HEK293 (cell line): ENCODE data around the gene ABCB10.
A peak's percentile ranks its signal among the peaks of the same experiment; 100 is the strongest.

Experiments used
- CTCF ChIA-PET: fragments of 350-600 bp; formaldehyde crosslinking; extraction: SDS; loops from one replicate; lab custom pipeline; 2021; ENCODE audit warnings: antibody characterized with exemption; lab: Yijun Ruan, JAX
- POLR2A ChIA-PET: fragments of 300-600 bp; formaldehyde crosslinking; extraction: SDS; loops from one replicate; lab custom pipeline; 2020; ENCODE audit warnings: antibody characterized with exemption, inconsistent platforms; lab: Yijun Ruan, JAX
- H3K27ac ChIP-seq: fragments of 200-500 bp; sonication (Bioruptor generic); 2 replicates; pipeline ENCODE4 v1.5.1; 2014; ENCODE audit warnings: low read depth, low read length, control low read depth, inconsistent platforms; ENCODE audit errors: extremely low read depth
- H3K36me3 ChIP-seq, 2 experiments: fragments of 200-500 bp in 1 of 2; sonication (Bioruptor generic) in 1 of 2; 1 replicate in 1 of 2; 2 replicates in 1 of 2; pipeline ENCODE4 v1.5.1; 2014 to 2017; ENCODE audit warnings: inconsistent platforms in 2 of 2, low read length in 2 of 2; ENCODE audit not compliant: control insufficient read depth in 2 of 2, insufficient read depth in 1 of 2
- H3K4me1 ChIP-seq: fragments of 200-500 bp; sonication (Bioruptor generic); 2 replicates; pipeline ENCODE4 v1.5.1; 2014; ENCODE audit warnings: mild to moderate bottlenecking, low read length, inconsistent platforms; ENCODE audit not compliant: control insufficient read depth, insufficient read depth
- H3K4me3 ChIP-seq: 2 replicates; pipeline ENCODE4 v1.5.1; 2011; ENCODE audit warnings: low read depth, mild to moderate bottlenecking, control low read depth, low read length, moderate library complexity
- H3K9me3 ChIP-seq: fragments of 200-500 bp; sonication (Bioruptor generic); 2 replicates; pipeline ENCODE4 v1.5.1; 2014; ENCODE audit warnings: low read depth, low read length, inconsistent platforms; ENCODE audit not compliant: control insufficient read depth, insufficient read depth
- KLF1 ChIP-seq: fragments of 450-650 bp; formaldehyde crosslinking; IDR thresholded peaks from 2 replicates; pipeline ENCODE4 v1.5.1; 2016; ENCODE audit warnings: missing biosample characterization, missing genetic modification characterization
- KLF9 ChIP-seq: fragments of 450-650 bp; formaldehyde crosslinking; IDR thresholded peaks from 2 replicates; pipeline ENCODE4 v1.5.1; 2016; ENCODE audit warnings: missing biosample characterization, missing genetic modification characterization, low read depth
- PRDM1 ChIP-seq: fragments of 450-650 bp; formaldehyde crosslinking; IDR thresholded peaks from 2 replicates; pipeline ENCODE4; 2016; ENCODE audit warnings: missing biosample characterization, missing genetic modification characterization
- SP3 ChIP-seq: fragments of 450-650 bp; formaldehyde crosslinking; IDR thresholded peaks from 2 replicates; pipeline ENCODE4 v1.5.1; 2016; ENCODE audit warnings: missing biosample characterization, missing genetic modification characterization
- ZBTB1 ChIP-seq: fragments of 450-650 bp; formaldehyde crosslinking; IDR thresholded peaks from 2 replicates; pipeline ENCODE4 v1.5.1; 2016; ENCODE audit warnings: missing biosample characterization, missing genetic modification characterization
- ZFP69B ChIP-seq: fragments of 450-650 bp; formaldehyde crosslinking; IDR thresholded peaks from 2 replicates; pipeline ENCODE4 v1.5.1; 2016; ENCODE audit warnings: missing biosample characterization, missing genetic modification characterization
- ZNF138 ChIP-seq: fragments of 450-650 bp; formaldehyde crosslinking; IDR thresholded peaks from 2 replicates; pipeline ENCODE4 v1.5.1; 2016; ENCODE audit warnings: missing biosample characterization, missing genetic modification characterization, borderline replicate concordance
- ZNF404 ChIP-seq: fragments of 450-650 bp; formaldehyde crosslinking; IDR thresholded peaks from 2 replicates; pipeline ENCODE4 v1.5.1; 2017; ENCODE audit warnings: missing biosample characterization, missing genetic modification characterization
- ZNF530 ChIP-seq: fragments of 450-650 bp; formaldehyde crosslinking; IDR thresholded peaks from 2 replicates; pipeline ENCODE4 v1.5.1; 2016; ENCODE audit warnings: low read depth, missing biosample characterization, missing genetic modification characterization
- ZNF571 ChIP-seq: fragments of 450-650 bp; formaldehyde crosslinking; IDR thresholded peaks from 2 replicates; pipeline ENCODE4 v1.5.0; 2017; ENCODE audit warnings: missing biosample characterization, missing genetic modification characterization
- ZNF660 ChIP-seq: fragments of 450-650 bp; IDR thresholded peaks from 2 replicates; pipeline ENCODE4 v1.5.1; 2018; ENCODE audit warnings: missing biosample characterization, mild to moderate bottlenecking, missing genetic modification characterization
- ZNF747 ChIP-seq: fragments of 450-650 bp; formaldehyde crosslinking; IDR thresholded peaks from 2 replicates; pipeline ENCODE4 v1.5.1; 2016; ENCODE audit warnings: missing biosample characterization, missing genetic modification characterization
- ZNF837 ChIP-seq: fragments of 450-650 bp; formaldehyde crosslinking; IDR thresholded peaks from 2 replicates; pipeline ENCODE4 v1.5.1; 2016; ENCODE audit warnings: missing biosample characterization, missing genetic modification characterization
- TF ChIP-seq, protein P1 (sequence below): fragments of 450-650 bp; IDR thresholded peaks from 2 replicates; pipeline ENCODE4 v1.5.1; 2018; ENCODE audit warnings: missing biosample characterization, missing genetic modification characterization
- TF ChIP-seq, protein P2 (sequence below): fragments of 450-650 bp; formaldehyde crosslinking; IDR thresholded peaks from 2 replicates; pipeline ENCODE4 v1.5.1; 2016; ENCODE audit warnings: missing biosample characterization, missing genetic modification characterization, low read depth
- TF ChIP-seq, protein P3 (sequence below): fragments of 450-650 bp; formaldehyde crosslinking; IDR thresholded peaks from 2 replicates; pipeline ENCODE4 v1.5.1; 2017; ENCODE audit warnings: missing biosample characterization, missing genetic modification characterization
- TF ChIP-seq, protein P4 (sequence below): fragments of 450-650 bp; formaldehyde crosslinking; IDR thresholded peaks from 2 replicates; pipeline ENCODE4 v1.5.1; 2017; ENCODE audit warnings: missing biosample characterization, missing genetic modification characterization
- TF ChIP-seq, protein P5 (sequence below): sonication (generic); formaldehyde crosslinking; IDR thresholded peaks from 2 replicates; pipeline ENCODE4 v1.8.1; 2022; ENCODE audit warnings: mild to moderate bottlenecking, moderate library complexity, missing genetic modification reagents

Gene ABCB10

DNA sequence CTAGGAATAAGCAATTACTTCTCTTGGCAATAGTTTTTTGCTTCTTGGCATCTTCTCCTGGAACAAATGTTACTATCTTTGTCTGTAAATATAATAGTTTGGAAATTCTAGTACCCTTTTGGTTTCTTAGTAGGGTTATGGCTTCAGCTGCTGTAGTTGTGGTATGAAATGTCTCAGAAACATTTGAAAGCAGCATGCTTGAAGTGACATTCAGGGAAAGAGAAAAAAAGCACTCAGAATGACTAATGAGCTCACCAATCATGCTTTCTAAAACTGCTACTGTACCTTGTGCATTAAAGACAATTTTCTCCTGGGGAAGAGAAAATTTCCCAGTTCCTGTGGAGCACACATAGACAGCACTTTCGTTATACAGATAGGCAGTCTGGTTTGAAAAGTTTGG lies 71.3 kb downstream of the ABCB10 start:
- ChIA-PET CTCF (interaction anchor here (0.6 to 1.2 kb wide), 2 partner anchors 11 to 46 kb away, joined by 3 read pairs; no protein-coding TSS in a partner anchor), POLR2A (interaction anchor here (1.1 kb wide), 1 partner anchor 19 kb away, joined by 3 read pairs; no protein-coding TSS in a partner anchor)
- no peaks in the 10 kb centered on the region for H3K4me1 ChIP-seq
- no peak overlapping the region for H3K27ac ChIP-seq
- H3K36me3 ChIP-seq: peaks cover 91 to 93% of the 10 kb centered on the region in 2 experiments
- H3K4me3 ChIP-seq: no peak overlapping the region
- no peak for TF ChIP-seq ZNF660 (tag by site-specific recombination)
- no peak for TF ChIP-seq ZFP69B
- peak; percentile 82 for TF ChIP-seq PRDM1 (tag by site-specific recombination)
- TF ChIP-seq ZNF404: no peak
- TF ChIP-seq KLF1 (tag by site-specific recombination): no peak
- TF ChIP-seq ZNF747 (tag by site-specific recombination): no peak
- TF ChIP-seq, protein P1, sequence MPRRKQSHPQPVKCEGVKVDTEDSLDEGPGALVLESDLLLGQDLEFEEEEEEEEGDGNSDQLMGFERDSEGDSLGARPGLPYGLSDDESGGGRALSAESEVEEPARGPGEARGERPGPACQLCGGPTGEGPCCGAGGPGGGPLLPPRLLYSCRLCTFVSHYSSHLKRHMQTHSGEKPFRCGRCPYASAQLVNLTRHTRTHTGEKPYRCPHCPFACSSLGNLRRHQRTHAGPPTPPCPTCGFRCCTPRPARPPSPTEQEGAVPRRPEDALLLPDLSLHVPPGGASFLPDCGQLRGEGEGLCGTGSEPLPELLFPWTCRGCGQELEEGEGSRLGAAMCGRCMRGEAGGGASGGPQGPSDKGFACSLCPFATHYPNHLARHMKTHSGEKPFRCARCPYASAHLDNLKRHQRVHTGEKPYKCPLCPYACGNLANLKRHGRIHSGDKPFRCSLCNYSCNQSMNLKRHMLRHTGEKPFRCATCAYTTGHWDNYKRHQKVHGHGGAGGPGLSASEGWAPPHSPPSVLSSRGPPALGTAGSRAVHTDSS (tag by site-specific recombination): no peak
- no peak for TF ChIP-seq SP3 (tag by site-specific recombination)
- H3K9me3 ChIP-seq: no peaks in the 10 kb centered on the region

DNA sequence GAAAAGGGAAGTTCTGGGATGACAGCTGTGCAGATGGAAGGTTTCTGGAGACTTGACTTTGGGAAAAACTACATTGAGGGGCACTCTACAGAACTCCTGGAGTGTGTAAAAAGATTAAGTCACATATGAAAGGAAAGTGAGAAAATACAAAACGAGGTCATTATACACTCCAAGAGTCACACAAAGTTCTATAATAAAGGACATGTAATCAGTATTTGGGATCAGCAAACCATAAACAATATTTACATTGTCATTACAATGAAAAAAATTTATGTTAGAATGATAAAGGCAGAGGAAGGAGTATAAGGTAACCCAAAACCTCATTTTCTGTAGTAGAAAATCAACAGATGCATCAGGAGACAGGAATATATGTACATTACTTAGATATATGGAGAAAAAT lies 73.2 kb downstream of the ABCB10 start:
- ChIA-PET CTCF (interaction anchor here (1.3 to 7.9 kb wide), 2 partner anchors 11 to 229 kb away, joined by 3 to 138 read pairs; no protein-coding TSS in a partner anchor), POLR2A (interaction anchor here (1.9 kb wide), 1 partner anchor 23 kb away, joined by 5 read pairs; the partner anchor contains the start of gene NUP133)
- Histone ChIP-seq H3K27ac (no peak overlapping the region), H3K4me3 (no peak overlapping the region), H3K9me3 (no peaks in the 10 kb centered on the region), H3K4me1 (no peaks in the 10 kb centered on the region), H3K36me3 (peaks cover 89 to 92% of the 10 kb centered on the region in 2 experiments)
- TF ChIP-seq, protein P2, sequence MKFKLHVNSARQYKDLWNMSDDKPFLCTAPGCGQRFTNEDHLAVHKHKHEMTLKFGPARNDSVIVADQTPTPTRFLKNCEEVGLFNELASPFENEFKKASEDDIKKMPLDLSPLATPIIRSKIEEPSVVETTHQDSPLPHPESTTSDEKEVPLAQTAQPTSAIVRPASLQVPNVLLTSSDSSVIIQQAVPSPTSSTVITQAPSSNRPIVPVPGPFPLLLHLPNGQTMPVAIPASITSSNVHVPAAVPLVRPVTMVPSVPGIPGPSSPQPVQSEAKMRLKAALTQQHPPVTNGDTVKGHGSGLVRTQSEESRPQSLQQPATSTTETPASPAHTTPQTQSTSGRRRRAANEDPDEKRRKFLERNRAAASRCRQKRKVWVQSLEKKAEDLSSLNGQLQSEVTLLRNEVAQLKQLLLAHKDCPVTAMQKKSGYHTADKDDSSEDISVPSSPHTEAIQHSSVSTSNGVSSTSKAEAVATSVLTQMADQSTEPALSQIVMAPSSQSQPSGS: peak; percentile 67
- TF ChIP-seq ZNF837 (no peak), KLF9 (tag by site-specific recombination) (no peak), ZNF571 (tag by site-specific recombination) (no peak), ZFP69B (no peak), ZNF530 (tag by site-specific recombination) (no peak), ZNF138 (tag by site-specific recombination) (no peak), ZBTB1 (tag by site-specific recombination) (no peak)
- TF ChIP-seq, protein P3, sequence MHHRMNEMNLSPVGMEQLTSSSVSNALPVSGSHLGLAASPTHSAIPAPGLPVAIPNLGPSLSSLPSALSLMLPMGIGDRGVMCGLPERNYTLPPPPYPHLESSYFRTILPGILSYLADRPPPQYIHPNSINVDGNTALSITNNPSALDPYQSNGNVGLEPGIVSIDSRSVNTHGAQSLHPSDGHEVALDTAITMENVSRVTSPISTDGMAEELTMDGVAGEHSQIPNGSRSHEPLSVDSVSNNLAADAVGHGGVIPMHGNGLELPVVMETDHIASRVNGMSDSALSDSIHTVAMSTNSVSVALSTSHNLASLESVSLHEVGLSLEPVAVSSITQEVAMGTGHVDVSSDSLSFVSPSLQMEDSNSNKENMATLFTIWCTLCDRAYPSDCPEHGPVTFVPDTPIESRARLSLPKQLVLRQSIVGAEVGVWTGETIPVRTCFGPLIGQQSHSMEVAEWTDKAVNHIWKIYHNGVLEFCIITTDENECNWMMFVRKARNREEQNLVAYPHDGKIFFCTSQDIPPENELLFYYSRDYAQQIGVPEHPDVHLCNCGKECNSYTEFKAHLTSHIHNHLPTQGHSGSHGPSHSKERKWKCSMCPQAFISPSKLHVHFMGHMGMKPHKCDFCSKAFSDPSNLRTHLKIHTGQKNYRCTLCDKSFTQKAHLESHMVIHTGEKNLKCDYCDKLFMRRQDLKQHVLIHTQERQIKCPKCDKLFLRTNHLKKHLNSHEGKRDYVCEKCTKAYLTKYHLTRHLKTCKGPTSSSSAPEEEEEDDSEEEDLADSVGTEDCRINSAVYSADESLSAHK (tag by site-specific recombination): no peak
- TF ChIP-seq, protein P4, sequence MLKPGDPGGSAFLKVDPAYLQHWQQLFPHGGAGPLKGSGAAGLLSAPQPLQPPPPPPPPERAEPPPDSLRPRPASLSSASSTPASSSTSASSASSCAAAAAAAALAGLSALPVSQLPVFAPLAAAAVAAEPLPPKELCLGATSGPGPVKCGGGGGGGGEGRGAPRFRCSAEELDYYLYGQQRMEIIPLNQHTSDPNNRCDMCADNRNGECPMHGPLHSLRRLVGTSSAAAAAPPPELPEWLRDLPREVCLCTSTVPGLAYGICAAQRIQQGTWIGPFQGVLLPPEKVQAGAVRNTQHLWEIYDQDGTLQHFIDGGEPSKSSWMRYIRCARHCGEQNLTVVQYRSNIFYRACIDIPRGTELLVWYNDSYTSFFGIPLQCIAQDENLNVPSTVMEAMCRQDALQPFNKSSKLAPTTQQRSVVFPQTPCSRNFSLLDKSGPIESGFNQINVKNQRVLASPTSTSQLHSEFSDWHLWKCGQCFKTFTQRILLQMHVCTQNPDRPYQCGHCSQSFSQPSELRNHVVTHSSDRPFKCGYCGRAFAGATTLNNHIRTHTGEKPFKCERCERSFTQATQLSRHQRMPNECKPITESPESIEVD: peak; percentile 79
- TF ChIP-seq, protein P5, sequence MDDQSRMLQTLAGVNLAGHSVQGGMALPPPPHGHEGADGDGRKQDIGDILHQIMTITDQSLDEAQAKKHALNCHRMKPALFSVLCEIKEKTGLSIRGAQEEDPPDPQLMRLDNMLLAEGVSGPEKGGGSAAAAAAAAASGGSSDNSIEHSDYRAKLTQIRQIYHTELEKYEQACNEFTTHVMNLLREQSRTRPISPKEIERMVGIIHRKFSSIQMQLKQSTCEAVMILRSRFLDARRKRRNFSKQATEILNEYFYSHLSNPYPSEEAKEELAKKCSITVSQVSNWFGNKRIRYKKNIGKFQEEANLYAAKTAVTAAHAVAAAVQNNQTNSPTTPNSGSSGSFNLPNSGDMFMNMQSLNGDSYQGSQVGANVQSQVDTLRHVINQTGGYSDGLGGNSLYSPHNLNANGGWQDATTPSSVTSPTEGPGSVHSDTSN: no peak
- TF ChIP-seq, all 188 proteins: peak for 2
